Dedifferentiated amniotic fluid mesenchymal stem cell (primary cell): ENCODE measurements around the gene CLRN1.

ENCODE experiments used
- DNase-seq: peaks from one replicate; pipeline ENCODE4 v3.0.0-alpha.2; 2016; ENCODE audit errors: extremely low spot score

CLRN1 gene

DNA sequence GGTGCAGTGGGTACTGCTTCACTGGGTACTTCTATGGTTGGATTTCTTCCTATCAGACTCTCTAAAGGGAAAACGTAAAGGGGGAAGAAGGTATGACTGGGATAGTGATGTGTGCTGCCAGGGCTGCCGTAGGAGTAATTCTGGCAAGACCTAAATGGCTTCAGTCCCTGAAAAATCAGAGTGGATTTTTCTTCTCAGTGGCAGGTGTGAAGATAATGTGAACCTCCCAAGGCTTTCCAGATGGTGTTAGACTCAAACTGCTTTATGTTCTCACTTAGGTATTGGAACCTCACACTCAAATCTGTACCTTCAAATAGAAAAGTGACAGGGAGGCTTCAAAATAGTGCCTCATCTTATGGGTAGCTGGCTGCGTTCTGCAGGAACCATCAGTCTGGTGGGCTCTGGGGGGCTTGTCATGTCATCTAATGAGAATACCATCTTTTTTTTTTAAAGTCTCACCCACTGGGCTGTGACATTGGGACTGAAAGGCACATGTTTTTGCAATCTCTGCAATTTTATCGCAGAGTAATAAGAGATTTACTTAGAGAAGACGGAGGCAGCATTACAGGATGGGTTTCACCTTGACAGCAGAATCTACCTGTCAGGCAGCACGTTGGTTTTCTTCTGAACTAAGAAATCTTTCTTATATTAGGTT lies 95.8 kb downstream of the CLRN1 start:
- no peak for DNase-seq
